ENCODE measurements around the gene HCN1. TPM values are rescaled to one million over a fixed set of nuclear protein-coding genes. Genes with fewer than 3 reads are reported as not detected.

The HCN1 gene
- total and polyA plus RNA-seq, 2 of the 4 experiments (the other 2 are of a cell fraction) = not detected

- H3K4me1 ChIP-seq (ENCODE audit: control insufficient read depth, insufficient read depth, low read length) = no peaks in the 10 kb centered on the region
- H2BK15ac ChIP-seq (ENCODE audit: low read depth, low read length) = no peak overlapping the region
- H2BK120ac ChIP-seq (ENCODE audit: low read depth, low read length) = no peak overlapping the region
- no peak overlapping the region for H3K27ac ChIP-seq (ENCODE audit: insufficient read depth, low read length)
- dilution Hi-C loops (cut with HindIII; ENCODE audit: low sequenced_read_pairs, unreplicated experiment) = no loop called here
- no peak overlapping the region for H2AK5ac ChIP-seq (ENCODE audit: low read depth, low read length)
- H3K27me3 ChIP-seq (ENCODE audit: control insufficient read depth, insufficient read depth, low read length) = no peaks in the 10 kb centered on the region
- ChIA-PET CTCF (no interaction called here), POLR2A (ENCODE audit: unreplicated experiment) (no interaction called here)
- no peak overlapping the region for H2AFZ ChIP-seq (replicated peaks; ENCODE audit: low read length, poor library complexity)
- no peaks in the 10 kb centered on the region for H3K36me3 ChIP-seq (ENCODE audit: control insufficient read depth, insufficient read depth, low read length)
- H4K91ac ChIP-seq (ENCODE audit: insufficient read depth, low read depth, low read length) = no peak overlapping the region
- no peak for ATAC-seq (ENCODE audit: low read depth)
- H3K9me3 ChIP-seq (ENCODE audit: control insufficient read depth, insufficient read depth, low read length) = peaks cover 11% of the 10 kb centered on the region
- no peak overlapping the region for H3K23ac ChIP-seq (ENCODE audit: low read depth, low read length)
- no peak overlapping the region for H3K4me2 ChIP-seq (ENCODE audit: low read depth, low read length)
- in situ Hi-C loops (cut with MboI; ENCODE audit: low sequenced_read_pairs) = no loop called here
- DNase-seq = no peak
- H2AK9ac ChIP-seq (replicated peaks; ENCODE audit: low read depth, low read length, poor library complexity) = no peak overlapping the region
- no peak overlapping the region for H3K18ac ChIP-seq (ENCODE audit: low read depth, low read length)
- H2BK20ac ChIP-seq (ENCODE audit: low read depth, low read length) = no peak overlapping the region
- no peaks in the 10 kb centered on the region for H4K20me1 ChIP-seq (ENCODE audit: insufficient read depth, low read length)
- H3K79me1 ChIP-seq (ENCODE audit: low read depth in 1 of 2, low read length in 2 of 2) = no peaks in the 10 kb centered on the region
- H2BK5ac ChIP-seq (ENCODE audit: low read depth, low read length, poor library complexity, severe bottlenecking) = no peak overlapping the region
- no peak overlapping the region for H3K9ac ChIP-seq (ENCODE audit: low read depth, low read length)
- TF ChIP-seq NFE2L2 (IDR thresholded peaks at IDR 0.05; ENCODE audit: low read depth, low read length) (no peak), CEBPB (IDR thresholded peaks at IDR 0.05; ENCODE audit: low read depth, low read length) (no peak), RCOR1 (IDR thresholded peaks at IDR 0.05; ENCODE audit: insufficient replicate concordance, low read length) (no peak), MAFK (IDR thresholded peaks at IDR 0.05; ENCODE audit: low read depth, low read length) (no peak), CTCF (conservative IDR thresholded peaks at IDR 0.05; ENCODE audit: low read depth, low read length) (no peak)
- H3K4me3 ChIP-seq (ENCODE audit: insufficient read depth, low read depth, low read length) = no peak overlapping the region
- no peak overlapping the region for H4K5ac ChIP-seq (ENCODE audit: low read depth, low read length)
- BruUV-seq (replicated peaks) = no TSS peak
- no peaks in the 10 kb centered on the region for H3K9me1 ChIP-seq (ENCODE audit: insufficient read depth, low read length)
- H4K8ac ChIP-seq (ENCODE audit: low read depth in 2 of 2, low read length in 2 of 2) = no peak overlapping the region
- no peak overlapping the region for H3K56ac ChIP-seq (ENCODE audit: extremely low read depth, insufficient read depth, low read length)
- H3K14ac ChIP-seq (replicated peaks; ENCODE audit: low read depth, low read length) = no peak overlapping the region
- no CpG with 5 or more reads among the region's 5 CpGs for WGBS, 2 experiments (ENCODE audit: extremely low coverage in 2 of 2, insufficient read length in 1 of 2)
- intact Hi-C loops (cut with micrococcal nuclease) = no loop called here
- no peak overlapping the region for H3K4ac ChIP-seq (ENCODE audit: low read depth, low read length)
Observed at GRCh38 chr5:45737153-45737552, 41.0 kb upstream of the HCN1 start.

All from IMR-90 (cell line).